Measurements from ENCODE around the gene MTLN. TPM values are rescaled to one million over a fixed set of nuclear protein-coding genes. Genes with fewer than 3 reads are reported as not detected.
"Not testable (repeated sequence)": the region's sequence is repeated elsewhere in the genome, so short reads cannot be mapped to it uniquely, and the experiment has no call there.

The MTLN gene
- polyA plus RNA-seq, 2 of the 4 experiments (the other 2 are of a cell fraction), result 59.3 to 107 TPM

GRCh38 chr2:110245488-110246435, 33.4 kb upstream of the MTLN start:
- H3K4me1 ChIP-seq; H3K4me3 ChIP-seq; CTCF ChIA-PET; H3K9me3 ChIP-seq; H3K27ac ChIP-seq; H3K4me2 ChIP-seq; DNase-seq (ENCODE audit: low read depth in 1 of 2, low spot score in 1 of 2); FAIRE-seq; POLR2A ChIA-PET; ATAC-seq: not testable (repeated sequence)
- no CpG with 5 or more reads among the region's 89 CpGs for WGBS (ENCODE audit: missing lambda C conversion rate)

- ATAC-seq, result 0 out of 6 replicates have a peak, but pooled peaks of 1 of the 2 experiments have one; percentile 13
- H3K27ac ChIP-seq; FAIRE-seq; DNase-seq (ENCODE audit: low read depth in 1 of 2, low spot score in 1 of 2); CTCF ChIA-PET; POLR2A ChIA-PET; H3K4me3 ChIP-seq; H3K4me2 ChIP-seq; H3K4me1 ChIP-seq; H3K9me3 ChIP-seq: not testable (repeated sequence)
- 43% methylated on average over 1 of the region's 3 CpGs for WGBS (ENCODE audit: missing lambda C conversion rate)
Measured at GRCh38 chr2:110243283-110243682, 30.9 kb upstream of the MTLN start.

GRCh38 chr2:110234514-110234913, 22.2 kb upstream of the MTLN start:
- H3K4me2 ChIP-seq; H3K4me3 ChIP-seq; DNase-seq (ENCODE audit: low read depth in 1 of 2, low spot score in 1 of 2); FAIRE-seq; H3K27ac ChIP-seq; CTCF ChIA-PET; ATAC-seq; H3K9me3 ChIP-seq; POLR2A ChIA-PET; H3K4me1 ChIP-seq: not testable (repeated sequence)
- 72% methylated on average over 5 of the region's 5 CpGs for WGBS (ENCODE audit: missing lambda C conversion rate)

- POLR2A ChIA-PET; H3K4me2 ChIP-seq; DNase-seq (ENCODE audit: low read depth in 1 of 2, low spot score in 1 of 2); H3K4me1 ChIP-seq; CTCF ChIA-PET; H3K9me3 ChIP-seq; FAIRE-seq; ATAC-seq; H3K4me3 ChIP-seq; H3K27ac ChIP-seq: not testable (repeated sequence)
- no CpG with 5 or more reads among the region's 1 CpG for WGBS (ENCODE audit: missing lambda C conversion rate)
Measured at GRCh38 chr2:110229886-110230285, 17.5 kb upstream of the MTLN start.

- H3K4me1 ChIP-seq; H3K9me3 ChIP-seq; H3K27ac ChIP-seq; H3K4me3 ChIP-seq; FAIRE-seq; POLR2A ChIA-PET; H3K4me2 ChIP-seq; ATAC-seq; DNase-seq (ENCODE audit: low read depth in 1 of 2, low spot score in 1 of 2): not testable (repeated sequence)
- WGBS (ENCODE audit: missing lambda C conversion rate), result 92% methylated on average over 1 of the region's 1 CpG
- CTCF ChIA-PET, result interaction anchor here (1.5 kb wide), 1 partner anchor 66 kb away, joined by 4 read pairs; no protein-coding TSS in a partner anchor
Measured at GRCh38 chr2:110222626-110223025, 10.3 kb upstream of the MTLN start.

GRCh38 chr2:110221938-110222337, 9.6 kb upstream of the MTLN start:
- Histone ChIP-seq H3K27ac (no peak overlapping the region), H3K4me2 (no peak overlapping the region), H3K4me1 (no peaks in the 10 kb centered on the region), H3K4me3 (no peak overlapping the region), H3K9me3 (no peaks in the 10 kb centered on the region)
- ATAC-seq (no peak), FAIRE-seq (no peak), DNase-seq (ENCODE audit: low read depth in 1 of 2, low spot score in 1 of 2) (no peak)
- POLR2A ChIA-PET, result no interaction called here
- CTCF ChIA-PET, result interaction anchor here (1.1 kb wide), 1 partner anchor 15 kb away, joined by 3 read pairs; no protein-coding TSS in a partner anchor
- TF ChIP-seq ESRRA (IDR thresholded peaks at IDR 0.05; ENCODE audit: borderline replicate concordance, low read length), result no peak
- TF ChIP-seq MAX (IDR thresholded peaks at IDR 0.05), result no peak
- TF ChIP-seq KDM1A (IDR thresholded peaks at IDR 0.05; ENCODE audit: low read depth), result no peak
- TF ChIP-seq MAZ (IDR thresholded peaks at IDR 0.05; ENCODE audit: borderline replicate concordance, low read depth, low read length), result no peak
- TF ChIP-seq FOSB (CRISPR knock-in tag; IDR thresholded peaks at IDR 0.05), result no peak
- TF ChIP-seq HOXA7 (CRISPR knock-in tag; IDR thresholded peaks at IDR 0.05), result no peak
- WGBS (ENCODE audit: missing lambda C conversion rate), result 27% methylated on average over 4 of the region's 4 CpGs

- no peaks in the 10 kb centered on the region for H3K4me1 ChIP-seq
- no peak overlapping the region for H3K4me3 ChIP-seq
- no peak overlapping the region for H3K4me2 ChIP-seq
- ATAC-seq (no peak), FAIRE-seq (no peak), DNase-seq (ENCODE audit: low read depth in 1 of 2, low spot score in 1 of 2) (no peak)
- no peak overlapping the region for H3K27ac ChIP-seq
- no peaks in the 10 kb centered on the region for H3K9me3 ChIP-seq
- ChIA-PET CTCF (no interaction called here), POLR2A (no interaction called here)
- TF ChIP-seq MAFK (IDR thresholded peaks at IDR 0.05; ENCODE audit: partially characterized antibody) (peak; percentile 53), NPAS2 (CRISPR knock-in tag; IDR thresholded peaks at IDR 0.05; ENCODE audit: borderline replicate concordance) (no peak)
- 8% methylated on average over 2 of the region's 2 CpGs for WGBS (ENCODE audit: missing lambda C conversion rate)
Measured at GRCh38 chr2:110220190-110220564, 7.8 kb upstream of the MTLN start.
